ENCODE measurements around the gene PDE4A.

DNA sequence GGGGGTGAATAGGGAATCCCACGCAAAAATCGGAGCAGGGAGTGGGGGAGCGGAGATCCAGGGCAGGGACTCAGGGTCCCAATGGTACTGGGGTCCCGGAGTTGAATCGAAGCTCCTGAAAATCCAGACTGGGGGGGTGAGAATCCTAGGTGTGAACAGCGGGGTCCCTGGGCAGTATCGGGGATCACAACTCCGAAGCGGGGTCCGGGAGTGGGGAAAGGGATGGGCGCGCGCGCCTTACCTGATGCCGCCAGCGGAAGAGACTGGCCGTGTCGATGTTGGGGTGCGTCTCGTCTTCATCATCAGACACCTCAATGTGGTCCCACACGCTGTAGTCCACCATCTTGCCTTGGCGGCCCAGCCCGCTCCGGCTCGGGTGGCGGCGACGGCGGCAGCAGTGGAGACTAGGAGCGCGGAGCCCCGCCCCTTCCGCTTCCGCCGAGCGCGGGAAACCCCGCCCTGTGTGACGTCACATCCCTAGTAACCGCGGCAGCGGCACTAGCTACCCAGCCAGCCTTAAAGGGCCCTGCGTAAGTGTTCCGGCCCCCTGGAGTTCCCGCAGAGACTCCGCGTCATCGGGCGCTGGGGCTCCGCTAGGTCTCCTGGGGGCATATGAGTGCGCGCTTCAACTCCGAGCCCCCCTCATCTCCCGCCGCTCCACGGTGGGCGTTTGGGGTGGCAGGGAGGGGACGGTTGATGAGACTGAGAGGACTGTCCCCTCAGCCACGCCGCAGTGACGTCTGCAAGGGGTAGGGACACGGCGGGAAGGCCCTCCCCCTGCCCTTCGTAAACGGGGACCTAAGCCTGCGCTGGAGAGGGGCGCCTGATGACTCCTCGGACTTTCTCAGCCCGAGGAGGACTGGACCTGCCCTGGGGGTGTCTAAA is 17.0 kb upstream of the PDE4A start, which contains the start of gene CDC37:
- TF ChIP-seq POLR2A (IDR thresholded peaks at IDR 0.05) (peak in 3 of 4 donors; percentile 17 to 86 (median 75)), CTCF (IDR thresholded peaks at IDR 0.05) (no peak)
